SK-N-SH treated with all-trans-retinoic acid at 6 μM for 48 hours (cell line): ENCODE results near the gene ZNF512.
A peak's percentile ranks its signal among the peaks of the same experiment; 100 is the strongest.
"Not testable (repeated sequence)": the region's sequence is repeated elsewhere in the genome, so short reads cannot be mapped to it uniquely, and the experiment has no call there.

Experiments
- ATAC-seq: fragments of 200-7000 bp; cut with Tn5 transposase; 3 replicates; pipeline ENCODE4 v1.9.1; 2020; ENCODE audit warnings: mild to moderate bottlenecking, moderate library complexity
- BACH2 ChIP-seq: fragments of 250-450 bp; sonication (Bioruptor Pico); IDR thresholded peaks from 2 replicates; pipeline ENCODE4 v1.9.0; 2021; ENCODE audit warnings: mild to moderate bottlenecking, borderline replicate concordance
- CSDC2 ChIP-seq: fragments of 250-450 bp; sonication (Bioruptor Pico); IDR thresholded peaks from 2 replicates; pipeline ENCODE4 v1.5.0; 2020; ENCODE audit warnings: mild to moderate bottlenecking, moderate library complexity
- ESRRG ChIP-seq: fragments of 250-450 bp; sonication (Bioruptor Pico); IDR thresholded peaks from 2 replicates; pipeline ENCODE4 v1.6.1; 2021; ENCODE audit warnings: mild to moderate bottlenecking
- GLIS3 ChIP-seq: fragments of 250-450 bp; sonication (Bioruptor Pico); IDR thresholded peaks from 2 replicates; pipeline ENCODE4 v1.5.0; 2020; ENCODE audit warnings: mild to moderate bottlenecking, moderate library complexity
- ISL1 ChIP-seq: fragments of 250-450 bp; sonication (Bioruptor Pico); IDR thresholded peaks from 2 replicates; pipeline ENCODE4 v2.1.2; 2022; ENCODE audit warnings: mild to moderate bottlenecking, moderate library complexity
- OSR1 ChIP-seq: fragments of 250-450 bp; sonication (Bioruptor Pico); IDR thresholded peaks from 2 replicates; pipeline ENCODE4 v1.8.0; 2022; ENCODE audit warnings: moderate library complexity, mild to moderate bottlenecking, inconsistent platforms
- RARB ChIP-seq: fragments of 250-450 bp; sonication (Bioruptor Pico); IDR thresholded peaks from 2 replicates; pipeline ENCODE4 v1.8.0; 2021; ENCODE audit warnings: mild to moderate bottlenecking, moderate library complexity
- SNAI2 ChIP-seq: fragments of 250-450 bp; sonication (Bioruptor Pico); IDR thresholded peaks from 2 replicates; pipeline ENCODE4 v1.5.0; 2020; ENCODE audit warnings: mild to moderate bottlenecking, moderate library complexity
- TOX ChIP-seq: fragments of 250-450 bp; sonication (Bioruptor Pico); IDR thresholded peaks from 2 replicates; pipeline ENCODE4 v1.8.0; 2021; ENCODE audit warnings: mild to moderate bottlenecking, moderate library complexity, borderline replicate concordance
- ZC3H10 ChIP-seq: fragments of 250-450 bp; sonication (Bioruptor Pico); IDR thresholded peaks from 2 replicates; pipeline ENCODE4 v1.5.1; 2021; ENCODE audit warnings: mild to moderate bottlenecking, moderate library complexity
- ZFP3 ChIP-seq: fragments of 250-450 bp; sonication (Bioruptor Pico); IDR thresholded peaks from 2 replicates; pipeline ENCODE4 v1.5.0; 2020; ENCODE audit warnings: mild to moderate bottlenecking, moderate library complexity
- ZFP30 ChIP-seq: fragments of 450-650 bp; formaldehyde crosslinking; IDR thresholded peaks from 2 replicates; pipeline ENCODE4 v1.5.0; 2022; ENCODE audit warnings: mild to moderate bottlenecking, moderate library complexity
- ZNF565 ChIP-seq: fragments of 450-650 bp; formaldehyde crosslinking; conservative IDR thresholded peaks from 2 replicates; pipeline ENCODE4 v1.5.0; 2020; ENCODE audit warnings: low read depth, mild to moderate bottlenecking, moderate library complexity
- ZNF70 ChIP-seq: fragments of 450-650 bp; formaldehyde crosslinking; IDR thresholded peaks from 2 replicates; pipeline ENCODE4 v1.5.0; 2020; ENCODE audit warnings: mild to moderate bottlenecking, moderate library complexity
- ZNF8 ChIP-seq: fragments of 450-650 bp; formaldehyde crosslinking; IDR thresholded peaks from 2 replicates; pipeline ENCODE4 v1.5.0; 2020; ENCODE audit warnings: mild to moderate bottlenecking, moderate library complexity
- TF ChIP-seq, protein P1 (sequence below): fragments of 250-450 bp; sonication (Bioruptor Pico); IDR thresholded peaks from 2 replicates; pipeline ENCODE4 v1.5.1; 2021; ENCODE audit warnings: mild to moderate bottlenecking, moderate library complexity
- TF ChIP-seq, protein P2 (sequence below): fragments of 250-450 bp; sonication (Bioruptor Pico); IDR thresholded peaks from 2 replicates; pipeline ENCODE4 v1.5.0; 2020; ENCODE audit warnings: mild to moderate bottlenecking, moderate library complexity
- TF ChIP-seq, protein P3 (sequence below): fragments of 250-450 bp; sonication (Bioruptor Pico); IDR thresholded peaks from 2 replicates; pipeline ENCODE4 v1.5.1; 2020; ENCODE audit warnings: low read depth, mild to moderate bottlenecking, moderate library complexity
- TF ChIP-seq, protein P4 (sequence below): fragments of 250-450 bp; sonication (Bioruptor Pico); IDR thresholded peaks from 2 replicates; pipeline ENCODE4 v1.8.0; 2020; ENCODE audit warnings: mild to moderate bottlenecking, moderate library complexity, borderline replicate concordance

The ZNF512 gene, protein sequence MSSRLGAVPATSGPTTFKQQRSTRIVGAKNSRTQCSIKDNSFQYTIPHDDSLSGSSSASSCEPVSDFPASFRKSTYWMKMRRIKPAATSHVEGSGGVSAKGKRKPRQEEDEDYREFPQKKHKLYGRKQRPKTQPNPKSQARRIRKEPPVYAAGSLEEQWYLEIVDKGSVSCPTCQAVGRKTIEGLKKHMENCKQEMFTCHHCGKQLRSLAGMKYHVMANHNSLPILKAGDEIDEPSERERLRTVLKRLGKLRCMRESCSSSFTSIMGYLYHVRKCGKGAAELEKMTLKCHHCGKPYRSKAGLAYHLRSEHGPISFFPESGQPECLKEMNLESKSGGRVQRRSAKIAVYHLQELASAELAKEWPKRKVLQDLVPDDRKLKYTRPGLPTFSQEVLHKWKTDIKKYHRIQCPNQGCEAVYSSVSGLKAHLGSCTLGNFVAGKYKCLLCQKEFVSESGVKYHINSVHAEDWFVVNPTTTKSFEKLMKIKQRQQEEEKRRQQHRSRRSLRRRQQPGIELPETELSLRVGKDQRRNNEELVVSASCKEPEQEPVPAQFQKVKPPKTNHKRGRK

DNA sequence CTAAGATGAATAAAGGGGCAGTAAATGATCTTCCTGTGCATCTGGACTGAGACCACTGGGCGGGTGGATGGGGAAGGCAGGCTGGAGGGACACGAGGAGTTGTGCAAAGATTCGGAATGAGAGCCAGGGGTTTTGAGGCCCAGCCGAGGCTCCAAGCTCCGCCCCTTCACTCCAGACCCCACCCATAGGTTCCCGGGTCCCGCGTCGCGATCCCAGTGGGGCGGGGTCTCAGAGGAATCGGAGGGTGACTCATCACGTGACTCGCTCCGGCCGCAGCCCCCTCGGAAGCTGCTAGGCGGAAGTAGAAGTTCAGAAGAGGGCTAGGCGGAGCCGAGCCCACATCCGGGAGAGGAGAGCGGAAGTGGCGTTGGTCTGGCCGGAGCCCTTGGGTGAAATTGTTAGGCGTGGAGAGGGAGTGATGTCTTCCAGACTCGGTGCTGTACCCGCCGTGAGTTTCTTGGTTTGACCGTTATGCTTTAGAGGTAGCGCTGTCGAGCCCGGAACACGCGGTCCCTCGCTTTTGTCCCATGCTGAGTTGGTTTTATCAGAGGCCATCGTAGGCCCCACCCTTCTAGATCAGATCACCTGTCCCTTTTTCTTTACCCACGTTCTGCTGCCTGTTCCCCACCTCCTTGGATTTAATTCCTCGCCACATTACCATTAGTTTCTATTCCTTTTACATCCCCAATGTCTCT is at the start of gene ZNF512:
Gene ZNF512 (plus strand): TSS at position 348 of the 695 bp plus-strand sequence. CDS start 71 bp downstream, at position 419.
- ATAC-seq, result peak; percentile 98
- TF ChIP-seq CSDC2 (CRISPR knock-in tag), result peak; percentile 74; the same call in 1 of the 2 replicates
- no peak for TF ChIP-seq RARB (CRISPR knock-in tag)
- no peak for TF ChIP-seq TOX (CRISPR knock-in tag)
- no peak for TF ChIP-seq ZNF70 (CRISPR knock-in tag)
- TF ChIP-seq, protein P1, sequence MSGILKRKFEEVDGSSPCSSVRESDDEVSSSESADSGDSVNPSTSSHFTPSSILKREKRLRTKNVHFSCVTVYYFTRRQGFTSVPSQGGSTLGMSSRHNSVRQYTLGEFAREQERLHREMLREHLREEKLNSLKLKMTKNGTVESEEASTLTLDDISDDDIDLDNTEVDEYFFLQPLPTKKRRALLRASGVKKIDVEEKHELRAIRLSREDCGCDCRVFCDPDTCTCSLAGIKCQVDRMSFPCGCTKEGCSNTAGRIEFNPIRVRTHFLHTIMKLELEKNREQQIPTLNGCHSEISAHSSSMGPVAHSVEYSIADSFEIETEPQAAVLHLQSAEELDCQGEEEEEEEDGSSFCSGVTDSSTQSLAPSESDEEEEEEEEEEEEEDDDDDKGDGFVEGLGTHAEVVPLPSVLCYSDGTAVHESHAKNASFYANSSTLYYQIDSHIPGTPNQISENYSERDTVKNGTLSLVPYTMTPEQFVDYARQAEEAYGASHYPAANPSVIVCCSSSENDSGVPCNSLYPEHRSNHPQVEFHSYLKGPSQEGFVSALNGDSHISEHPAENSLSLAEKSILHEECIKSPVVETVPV (CRISPR knock-in tag), result no peak
- no peak for TF ChIP-seq BACH2 (CRISPR knock-in tag)
- TF ChIP-seq ZNF8, result no peak
- TF ChIP-seq GLIS3 (CRISPR knock-in tag), result 0 out of 2 replicates have a peak, but pooled peaks have one; percentile 28
- TF ChIP-seq, protein P2, sequence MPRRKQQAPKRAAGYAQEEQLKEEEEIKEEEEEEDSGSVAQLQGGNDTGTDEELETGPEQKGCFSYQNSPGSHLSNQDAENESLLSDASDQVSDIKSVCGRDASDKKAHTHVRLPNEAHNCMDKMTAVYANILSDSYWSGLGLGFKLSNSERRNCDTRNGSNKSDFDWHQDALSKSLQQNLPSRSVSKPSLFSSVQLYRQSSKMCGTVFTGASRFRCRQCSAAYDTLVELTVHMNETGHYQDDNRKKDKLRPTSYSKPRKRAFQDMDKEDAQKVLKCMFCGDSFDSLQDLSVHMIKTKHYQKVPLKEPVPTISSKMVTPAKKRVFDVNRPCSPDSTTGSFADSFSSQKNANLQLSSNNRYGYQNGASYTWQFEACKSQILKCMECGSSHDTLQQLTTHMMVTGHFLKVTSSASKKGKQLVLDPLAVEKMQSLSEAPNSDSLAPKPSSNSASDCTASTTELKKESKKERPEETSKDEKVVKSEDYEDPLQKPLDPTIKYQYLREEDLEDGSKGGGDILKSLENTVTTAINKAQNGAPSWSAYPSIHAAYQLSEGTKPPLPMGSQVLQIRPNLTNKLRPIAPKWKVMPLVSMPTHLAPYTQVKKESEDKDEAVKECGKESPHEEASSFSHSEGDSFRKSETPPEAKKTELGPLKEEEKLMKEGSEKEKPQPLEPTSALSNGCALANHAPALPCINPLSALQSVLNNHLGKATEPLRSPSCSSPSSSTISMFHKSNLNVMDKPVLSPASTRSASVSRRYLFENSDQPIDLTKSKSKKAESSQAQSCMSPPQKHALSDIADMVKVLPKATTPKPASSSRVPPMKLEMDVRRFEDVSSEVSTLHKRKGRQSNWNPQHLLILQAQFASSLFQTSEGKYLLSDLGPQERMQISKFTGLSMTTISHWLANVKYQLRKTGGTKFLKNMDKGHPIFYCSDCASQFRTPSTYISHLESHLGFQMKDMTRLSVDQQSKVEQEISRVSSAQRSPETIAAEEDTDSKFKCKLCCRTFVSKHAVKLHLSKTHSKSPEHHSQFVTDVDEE (CRISPR knock-in tag), result 0 out of 2 replicates have a peak, but pooled peaks have one; percentile 47
- TF ChIP-seq ISL1 (CRISPR knock-in tag), result no peak
- TF ChIP-seq ZFP3 (CRISPR knock-in tag), result peak; percentile 77; the same call in 1 of the 2 replicates

DNA sequence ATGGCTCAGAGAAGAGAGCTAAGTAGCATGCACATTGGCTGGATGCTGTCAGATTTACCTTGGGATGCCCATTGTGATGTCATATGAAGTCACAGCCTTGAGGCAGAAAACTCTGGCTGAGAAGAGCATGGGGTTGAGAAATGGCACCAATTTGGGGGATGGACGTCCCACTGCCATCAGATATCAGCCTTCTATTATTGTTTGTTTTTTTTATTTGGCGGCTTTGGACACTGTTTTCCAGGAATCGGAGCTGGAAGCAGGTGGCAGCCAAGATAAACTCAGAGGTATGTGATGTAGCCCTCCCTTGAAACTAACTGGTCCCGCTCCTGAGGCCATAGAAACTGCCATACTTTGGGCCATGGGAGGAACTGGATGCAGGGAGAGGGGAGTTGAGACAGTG is 45.6 kb upstream of the ZNF512 start:
- TF ChIP-seq CSDC2 (CRISPR knock-in tag) (no peak), SNAI2 (CRISPR knock-in tag) (no peak), ZFP30 (no peak), ZC3H10 (CRISPR knock-in tag) (no peak), ZNF565 (CRISPR knock-in tag) (no peak), ESRRG (CRISPR knock-in tag) (no peak), OSR1 (CRISPR knock-in tag) (no peak), ZNF8 (no peak)
- TF ChIP-seq, protein P3, sequence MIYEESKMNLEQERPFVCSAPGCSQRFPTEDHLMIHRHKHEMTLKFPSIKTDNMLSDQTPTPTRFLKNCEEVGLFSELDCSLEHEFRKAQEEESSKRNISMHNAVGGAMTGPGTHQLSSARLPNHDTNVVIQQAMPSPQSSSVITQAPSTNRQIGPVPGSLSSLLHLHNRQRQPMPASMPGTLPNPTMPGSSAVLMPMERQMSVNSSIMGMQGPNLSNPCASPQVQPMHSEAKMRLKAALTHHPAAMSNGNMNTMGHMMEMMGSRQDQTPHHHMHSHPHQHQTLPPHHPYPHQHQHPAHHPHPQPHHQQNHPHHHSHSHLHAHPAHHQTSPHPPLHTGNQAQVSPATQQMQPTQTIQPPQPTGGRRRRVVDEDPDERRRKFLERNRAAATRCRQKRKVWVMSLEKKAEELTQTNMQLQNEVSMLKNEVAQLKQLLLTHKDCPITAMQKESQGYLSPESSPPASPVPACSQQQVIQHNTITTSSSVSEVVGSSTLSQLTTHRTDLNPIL (CRISPR knock-in tag), result no peak
- TF ChIP-seq, protein P4, sequence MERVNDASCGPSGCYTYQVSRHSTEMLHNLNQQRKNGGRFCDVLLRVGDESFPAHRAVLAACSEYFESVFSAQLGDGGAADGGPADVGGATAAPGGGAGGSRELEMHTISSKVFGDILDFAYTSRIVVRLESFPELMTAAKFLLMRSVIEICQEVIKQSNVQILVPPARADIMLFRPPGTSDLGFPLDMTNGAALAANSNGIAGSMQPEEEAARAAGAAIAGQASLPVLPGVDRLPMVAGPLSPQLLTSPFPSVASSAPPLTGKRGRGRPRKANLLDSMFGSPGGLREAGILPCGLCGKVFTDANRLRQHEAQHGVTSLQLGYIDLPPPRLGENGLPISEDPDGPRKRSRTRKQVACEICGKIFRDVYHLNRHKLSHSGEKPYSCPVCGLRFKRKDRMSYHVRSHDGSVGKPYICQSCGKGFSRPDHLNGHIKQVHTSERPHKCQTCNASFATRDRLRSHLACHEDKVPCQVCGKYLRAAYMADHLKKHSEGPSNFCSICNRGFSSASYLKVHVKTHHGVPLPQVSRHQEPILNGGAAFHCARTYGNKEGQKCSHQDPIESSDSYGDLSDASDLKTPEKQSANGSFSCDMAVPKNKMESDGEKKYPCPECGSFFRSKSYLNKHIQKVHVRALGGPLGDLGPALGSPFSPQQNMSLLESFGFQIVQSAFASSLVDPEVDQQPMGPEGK (CRISPR knock-in tag), result no peak
- TF ChIP-seq, protein P2 (CRISPR knock-in tag), result no peak
- no peak for ATAC-seq

DNA sequence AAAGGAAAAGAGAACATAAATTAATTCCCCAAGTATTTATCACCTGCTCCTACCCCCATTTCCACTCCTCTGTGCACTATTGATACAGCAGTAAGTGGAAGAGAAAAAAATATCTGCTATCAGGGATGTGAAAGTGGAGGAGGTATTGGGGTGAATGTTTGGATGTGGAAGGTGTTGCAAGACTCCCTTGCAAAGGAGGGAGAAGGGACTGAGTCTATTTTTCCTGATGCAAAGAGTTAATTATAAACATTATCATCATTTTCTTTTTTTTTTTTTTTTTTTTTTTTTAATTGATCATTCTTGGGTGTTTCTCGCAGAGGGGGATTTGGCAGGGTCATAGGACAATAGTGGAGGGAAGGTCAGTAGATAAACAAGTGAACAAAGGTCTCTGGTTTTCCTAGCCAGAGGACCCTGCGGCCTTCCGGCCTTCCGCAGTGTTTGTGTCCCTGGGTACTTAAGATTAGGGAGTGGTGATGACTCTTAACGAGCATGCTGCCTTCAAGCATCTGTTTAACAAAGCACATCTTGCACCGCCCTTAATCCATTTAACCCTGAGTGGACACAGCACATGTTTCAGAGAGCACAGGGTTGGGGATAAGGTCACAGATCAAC is 43.9 kb upstream of the ZNF512 start:
- not testable (repeated sequence) for ATAC-seq

DNA sequence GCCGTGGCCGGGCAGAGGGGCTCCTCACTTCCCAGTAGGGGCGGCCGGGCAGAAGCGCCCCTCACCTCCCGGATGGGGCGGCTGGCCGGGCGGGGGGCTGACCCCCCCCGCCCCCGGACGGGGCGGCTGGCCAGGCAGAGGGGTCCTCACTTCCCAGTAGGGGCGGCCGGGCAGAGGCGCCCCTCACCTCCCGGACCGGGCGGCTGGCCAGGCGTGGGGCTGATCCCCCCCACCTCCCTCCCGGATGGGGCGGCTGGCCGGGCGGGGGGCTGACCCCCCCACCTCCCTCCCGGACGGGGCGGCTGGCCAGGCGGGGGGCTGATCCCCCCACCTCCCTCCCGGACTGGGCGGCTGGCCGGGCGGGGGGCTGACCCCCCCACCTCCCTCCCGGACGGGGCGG is 43.2 kb upstream of the ZNF512 start:
- ATAC-seq, result not testable (repeated sequence)
